Measurements from ENCODE around the gene MTA2.
"Not testable (repeated sequence)": the region's sequence is repeated elsewhere in the genome, so short reads cannot be mapped to it uniquely, and the experiment has no call there.

The MTA2 gene

GRCh38 chr11:62601372-62602140, at the start of gene MTA2:
Gene MTA2, minus strand, starts transcription at chr11:62601865. Its CDS starts 415 bp downstream, at chr11:62601450.
- peak; percentile 60 to 99 (median 95) for DNase-seq

- DNase-seq, result not testable (repeated sequence)
These were observed 48.6 kb upstream of the MTA2 start for GRCh38 chr11:62650283-62650682.

GRCh38 chr11:62649486-62649885, 47.8 kb upstream of the MTA2 start:
- DNase-seq, result no peak

GRCh38 chr11:62648967-62649364, 47.3 kb upstream of the MTA2 start:
- no peak for DNase-seq

GRCh38 chr11:62648185-62648966, 46.7 kb upstream of the MTA2 start:
- no peak for DNase-seq

- no peak for DNase-seq
These were observed 45.9 kb upstream of the MTA2 start for GRCh38 chr11:62647609-62648005.

- DNase-seq, result peak in 1 of 56 donors; percentile 55
These were observed 45.4 kb upstream of the MTA2 start for GRCh38 chr11:62646825-62647608.

- peak; percentile 62 to 99 (median 97) for DNase-seq
These were observed 44.5 kb upstream of the MTA2 start, which contains the start of gene GANAB for GRCh38 chr11:62645946-62646824. Gene GANAB, minus strand, starts transcription at chr11:62646613. Its CDS starts 14 bp downstream, at chr11:62646599.

- no peak for DNase-seq
These were observed 43.9 kb upstream of the MTA2 start for GRCh38 chr11:62645671-62645945.

- DNase-seq, result no peak
These were observed 42.6 kb upstream of the MTA2 start for GRCh38 chr11:62644220-62644619.

GRCh38 chr11:62632492-62632891, 30.8 kb upstream of the MTA2 start:
- no peak for DNase-seq

GRCh38 chr11:62627713-62628112, 26.0 kb upstream of the MTA2 start:
- DNase-seq, result no peak

- DNase-seq, result no peak
These were observed 20.9 kb upstream of the MTA2 start for GRCh38 chr11:62622476-62623089.

- DNase-seq, result peak; percentile 84 to 99 (median 96)
These were observed 20.2 kb upstream of the MTA2 start, which contains the start of gene B3GAT3 for GRCh38 chr11:62621567-62622470. Gene B3GAT3, minus strand, starts transcription at chr11:62621986. Its CDS starts 39 bp downstream, at chr11:62621947.

- no peak for DNase-seq
These were observed 19.4 kb upstream of the MTA2 start for GRCh38 chr11:62621027-62621566.

- DNase-seq, result not testable (repeated sequence)
These were observed 15.3 kb upstream of the MTA2 start for GRCh38 chr11:62616957-62617356.

GRCh38 chr11:62615521-62615920, 13.9 kb upstream of the MTA2 start:
- peak in 1 of 56 donors; percentile 3 for DNase-seq

- DNase-seq, result peak in 1 of 56 donors; percentile 9
These were observed 12.6 kb upstream of the MTA2 start for GRCh38 chr11:62614275-62614674.

GRCh38 chr11:62613291-62613778, 11.7 kb upstream of the MTA2 start:
- peak in 21 of 56 donors; percentile 38 to 86 (median 66) for DNase-seq

Measured in amygdala (tissue), 56 donors.